Neuronal stem cell (in vitro differentiated cells): ENCODE data around the gene ETV7.

Source experiments
- DNase-seq: peaks from one replicate; pipeline ENCODE4 v3.0.0-alpha.2; 2013; ENCODE audit warnings: low spot score
- H2AFZ ChIP-seq: one replicate; pipeline ENCODE4 v1.6.1; 2013; ENCODE audit warnings: mild to moderate bottlenecking, low read length, inconsistent platforms
- H2AK5ac ChIP-seq: 2 replicates; pipeline ENCODE4 v1.6.1; 2013; ENCODE audit warnings: low read depth, mild to moderate bottlenecking, inconsistent platforms, low read length, moderate library complexity, mixed read lengths
- H2BK120ac ChIP-seq: 2 replicates; pipeline ENCODE4 v1.6.1; 2013; ENCODE audit warnings: low read depth, mild to moderate bottlenecking, inconsistent platforms, low read length, moderate library complexity, mixed read lengths
- H2BK12ac ChIP-seq: one replicate; pipeline ENCODE4 v1.6.1; 2013; ENCODE audit warnings: low read length, inconsistent platforms
- H2BK15ac ChIP-seq: 2 replicates; pipeline ENCODE4 v1.6.1; 2013; ENCODE audit warnings: mild to moderate bottlenecking, low read length, inconsistent platforms, mixed read lengths
- H2BK5ac ChIP-seq: one replicate; pipeline ENCODE4 v1.6.1; 2013; ENCODE audit warnings: inconsistent platforms, mild to moderate bottlenecking, low read length, moderate library complexity
- H3K14ac ChIP-seq: one replicate; pipeline ENCODE4 v1.6.1; 2013; ENCODE audit warnings: low read length, inconsistent platforms
- H3K18ac ChIP-seq: 2 replicates; pipeline ENCODE4 v1.6.1; 2013; ENCODE audit warnings: low read length, inconsistent platforms
- H3K23ac ChIP-seq: 2 replicates; pipeline ENCODE4 v1.6.1; 2013; ENCODE audit warnings: low read depth, mild to moderate bottlenecking, mixed read lengths, low read length, inconsistent platforms; ENCODE audit not compliant: poor library complexity
- H3K27ac ChIP-seq: replicated peaks from 3 replicates; pipeline ENCODE4 v1.5.1; 2013; ENCODE audit warnings: low read length, inconsistent platforms
- H3K27me3 ChIP-seq, 3 experiments: 2 replicates each; pipeline ENCODE4 v1.6.1; 2013; ENCODE audit warnings: low read length in 3 of 3, mild to moderate bottlenecking in 2 of 3, inconsistent platforms in 1 of 3, low read depth in 1 of 3, mixed read lengths in 1 of 3, moderate library complexity in 1 of 3; ENCODE audit not compliant: control insufficient read depth in 3 of 3, insufficient read depth in 3 of 3
- H3K36me3 ChIP-seq, 2 donors: replicated peaks in 1 of 2; 2 replicates each; pipeline ENCODE4 v1.6.1; 2013; ENCODE audit warnings: low read length in 2 of 2; ENCODE audit not compliant: control insufficient read depth in 2 of 2, insufficient read depth in 2 of 2
- H3K4ac ChIP-seq: 2 replicates; pipeline ENCODE4 v1.6.1; 2013; ENCODE audit warnings: inconsistent platforms, mild to moderate bottlenecking, low read length, moderate library complexity
- H3K4me1 ChIP-seq, 2 donors: 1 replicate in 1 of 2; 2 replicates in 1 of 2; pipeline ENCODE4 v1.6.1; 2013; ENCODE audit warnings: low read length in 2 of 2, low read depth in 1 of 2; ENCODE audit not compliant: control insufficient read depth in 2 of 2, insufficient read depth in 1 of 2
- H3K4me2 ChIP-seq: one replicate; pipeline ENCODE4 v1.6.1; 2013; ENCODE audit warnings: mild to moderate bottlenecking, low read length, inconsistent platforms; ENCODE audit not compliant: insufficient read depth, poor library complexity, severe bottlenecking
- H3K4me3 ChIP-seq, 2 donors: 2 replicates each; pipeline ENCODE4 v1.5.1; 2013; ENCODE audit warnings: low read length in 2 of 2, mild to moderate bottlenecking in 2 of 2, inconsistent platforms in 1 of 2, moderate library complexity in 1 of 2
- H3K79me1 ChIP-seq: one replicate; pipeline ENCODE4 v1.6.1; 2013; ENCODE audit warnings: low read depth, mild to moderate bottlenecking, inconsistent platforms, low read length, moderate library complexity
- H3K9ac ChIP-seq: one replicate; pipeline ENCODE4 v1.6.1; 2013; ENCODE audit warnings: mild to moderate bottlenecking, low read depth, low read length, inconsistent platforms; ENCODE audit not compliant: poor library complexity
- H3K9me3 ChIP-seq, 2 donors: replicated peaks in 1 of 2; 2 replicates each; pipeline versions ENCODE3 to v1.6.1; 2013; ENCODE audit warnings: low read length in 2 of 2, mild to moderate bottlenecking in 2 of 2, inconsistent platforms in 1 of 2, low read depth in 1 of 2, mixed read lengths in 1 of 2, moderate library complexity in 1 of 2; ENCODE audit not compliant: control insufficient read depth in 2 of 2, insufficient read depth in 1 of 2
- H4K8ac ChIP-seq: one replicate; pipeline ENCODE4 v1.6.1; 2013; ENCODE audit warnings: low read depth, mild to moderate bottlenecking, inconsistent platforms, low read length, moderate library complexity
- H4K91ac ChIP-seq: one replicate; pipeline ENCODE4 v1.6.1; 2013; ENCODE audit warnings: low read length, low read depth, mild to moderate bottlenecking, inconsistent platforms; ENCODE audit not compliant: poor library complexity
- WGBS, 2 donors: extraction: QIAGEN DNeasy Blood & Tissue Kit; methylation state at CpG; one replicate each; pipeline ENCODE4 v1.1.7; 2013; ENCODE audit warnings: missing lambda C conversion rate in 2 of 2, mixed read lengths in 1 of 2; ENCODE audit not compliant: insufficient read length in 2 of 2, insufficient replicate concordance in 1 of 2; ENCODE audit errors: extremely low coverage in 2 of 2; 5-methylcytosine and 5-hydroxymethylcytosine counted together

Gene ETV7

GRCh38 chr6:36374194-36374593, 13.3 kb downstream of the ETV7 start:
- Histone ChIP-seq H3K27me3 (peaks cover 0 to 42% (median 0%) of the 10 kb centered on the region in 3 experiments), H3K23ac (no peak overlapping the region), H3K9ac (no peak overlapping the region), H4K8ac (no peak overlapping the region), H3K18ac (peak overlapping the region; percentile 61), H4K91ac (no peak overlapping the region), H3K27ac (no peak overlapping the region), H3K4ac (no peak overlapping the region), H2BK120ac (no peak overlapping the region), H3K4me1 (no peaks in the 10 kb centered on the region), H3K36me3 (no peaks in the 10 kb centered on the region), H3K4me2 (no peak overlapping the region), H2BK5ac (no peak overlapping the region), H2AK5ac (no peak overlapping the region), H3K79me1 (no peaks in the 10 kb centered on the region), H3K4me3 (no peak overlapping the region), H2BK15ac (no peak overlapping the region), H2AFZ (no peak overlapping the region), H2BK12ac (peak overlapping the region; percentile 27), H3K14ac (no peak overlapping the region), H3K9me3 (no peaks in the 10 kb centered on the region)
- no peak for DNase-seq
- no CpG with 5 or more reads among the region's 4 CpGs for WGBS, 2 donors

GRCh38 chr6:36373368-36374019, 14.0 kb downstream of the ETV7 start:
- Histone ChIP-seq H2BK12ac (no peak overlapping the region), H3K23ac (peak overlapping the region; percentile 56), H3K4me3 (no peak overlapping the region), H2BK120ac (no peak overlapping the region), H3K4ac (no peak overlapping the region), H4K91ac (no peak overlapping the region), H3K27me3 (peaks cover 0 to 45% (median 0%) of the 10 kb centered on the region in 3 experiments), H3K9ac (no peak overlapping the region), H2AFZ (no peak overlapping the region), H3K4me1 (no peaks in the 10 kb centered on the region), H3K27ac (no peak overlapping the region), H3K18ac (peak overlapping the region; percentile 50), H4K8ac (no peak overlapping the region), H2AK5ac (no peak overlapping the region), H3K4me2 (no peak overlapping the region), H3K36me3 (no peaks in the 10 kb centered on the region), H3K14ac (no peak overlapping the region), H3K79me1 (no peaks in the 10 kb centered on the region), H3K9me3 (no peaks in the 10 kb centered on the region), H2BK15ac (peak overlapping the region; percentile 6), H2BK5ac (no peak overlapping the region)
- no peak for DNase-seq
- no CpG with 5 or more reads among the region's 15 CpGs for WGBS, 2 donors

DNA sequence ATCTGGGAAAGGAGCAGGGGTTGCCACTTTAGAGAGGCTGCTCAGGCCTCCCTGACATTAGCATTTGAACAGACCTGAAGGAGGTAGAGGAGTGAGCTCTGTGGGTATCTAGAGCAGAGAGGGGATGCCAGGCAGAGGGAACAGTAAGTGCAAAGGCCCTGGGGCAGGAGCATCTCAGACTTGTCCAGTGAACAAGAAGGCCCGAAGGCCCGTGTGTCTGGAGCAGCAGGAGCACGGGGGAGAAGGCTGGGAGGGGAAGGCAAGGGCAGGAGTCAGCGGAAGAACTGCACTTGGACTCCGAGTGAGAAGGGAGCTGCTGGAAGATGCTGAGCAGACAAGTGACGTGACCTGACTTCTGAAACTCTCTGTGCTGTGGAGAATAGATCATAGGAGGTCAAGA, 15.4 kb downstream of the ETV7 start:
- Histone ChIP-seq H2BK5ac (no peak overlapping the region), H3K36me3 (no peaks in the 10 kb centered on the region), H3K18ac (no peak overlapping the region), H2BK120ac (no peak overlapping the region), H2AK5ac (no peak overlapping the region), H3K27me3 (peaks cover 0 to 42% (median 0%) of the 10 kb centered on the region in 3 experiments), H2AFZ (no peak overlapping the region), H3K4me1 (no peaks in the 10 kb centered on the region), H3K79me1 (no peaks in the 10 kb centered on the region), H3K4me3 (no peak overlapping the region), H3K9me3 (no peaks in the 10 kb centered on the region), H2BK12ac (no peak overlapping the region), H4K91ac (no peak overlapping the region), H3K4me2 (no peak overlapping the region), H3K23ac (no peak overlapping the region), H3K4ac (no peak overlapping the region), H2BK15ac (no peak overlapping the region), H3K14ac (no peak overlapping the region), H3K27ac (no peak overlapping the region), H4K8ac (no peak overlapping the region), H3K9ac (no peak overlapping the region)
- no CpG with 5 or more reads among the region's 6 CpGs for WGBS, 2 donors
- DNase-seq = no peak

DNA sequence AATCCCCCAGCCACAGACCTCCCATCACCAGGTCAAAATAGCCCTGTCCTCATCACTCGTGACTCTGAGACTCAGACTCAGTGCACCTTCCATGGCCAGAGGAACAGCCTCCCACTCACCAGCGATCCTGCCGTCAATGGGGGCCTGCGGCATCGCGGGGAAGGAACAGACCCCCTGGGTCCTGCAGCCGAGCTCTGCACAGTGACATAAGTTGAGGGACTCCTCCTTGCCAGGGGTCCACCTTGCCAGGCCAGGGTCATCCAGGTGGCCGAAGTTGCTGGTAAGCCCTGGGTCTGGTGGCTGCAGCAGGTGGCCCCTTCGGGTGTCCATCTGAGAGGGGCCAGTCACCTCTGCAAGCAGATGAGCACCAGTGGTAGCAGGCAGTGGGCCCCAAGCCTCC, 16.3 kb downstream of the ETV7 start:
- Histone ChIP-seq H3K9ac (no peak overlapping the region), H3K36me3 (no peaks in the 10 kb centered on the region)
- WGBS, 2 donors = no CpG with 5 or more reads among the region's 9 CpGs

More for the DNA sequence above, 16.3 kb downstream of the ETV7 start:
- Histone ChIP-seq H4K91ac (no peak overlapping the region), H3K4me3 (no peak overlapping the region), H4K8ac (no peak overlapping the region), H2AFZ (no peak overlapping the region), H3K27me3 (peaks cover 0 to 38% (median 0%) of the 10 kb centered on the region in 3 experiments), H2BK5ac (no peak overlapping the region), H3K79me1 (no peaks in the 10 kb centered on the region), H3K27ac (no peak overlapping the region), H3K4me2 (no peak overlapping the region), H2BK15ac (peak overlapping the region; percentile 72), H3K14ac (no peak overlapping the region), H2BK12ac (no peak overlapping the region), H3K4me1 (no peaks in the 10 kb centered on the region), H2BK120ac (no peak overlapping the region), H3K23ac (no peak overlapping the region), H3K18ac (peak overlapping the region; percentile 50), H3K4ac (no peak overlapping the region), H3K9me3 (no peaks in the 10 kb centered on the region), H2AK5ac (peak overlapping the region; percentile 48)
- no peak for DNase-seq
